GM12878 (cell line): Measurements from ENCODE around the gene H2BK1. TPM values are rescaled to one million over a fixed set of nuclear protein-coding genes. Genes with fewer than 3 reads are reported as not detected.

Experiments
- ATAC-seq: fragments of 200-7000 bp; cut with Tn5 transposase; 3 replicates; pipeline ENCODE4 v1.9.1; 2020; ENCODE audit warnings: mild to moderate bottlenecking, moderate library complexity
- BruUV-seq: library from RNA; stranded (reverse); fragments of 400-500 nt; replicated peaks from 2 replicates; lab custom pipeline; 2021; lab: Mats Ljungman, UMichigan
- CTCF ChIA-PET: fragments of 300-600 bp; sonication (Branson Sonifier 250); formaldehyde crosslinking; extraction: SDS; loops from one replicate; lab custom pipeline; 2021; ENCODE audit warnings: inconsistent platforms; lab: Yijun Ruan, JAX
- POLR2A ChIA-PET: fragments of 350-600 bp; formaldehyde crosslinking; extraction: SDS; loops from one replicate; lab custom pipeline; 2021; ENCODE audit warnings: inconsistent platforms; lab: Charles Lee
- RAD21 ChIA-PET: fragments of 300-600 bp; sonication (Branson Sonifier 250); formaldehyde crosslinking; loops from one replicate; lab custom pipeline; 2023; ENCODE audit warnings: antibody characterized with exemption; ENCODE audit not compliant: unreplicated experiment; lab: Charles Lee
- SMC1A ChIA-PET: fragments of 300-600 bp; sonication (Branson Sonifier 250); formaldehyde crosslinking; loops from one replicate; lab custom pipeline; 2023; ENCODE audit not compliant: unreplicated experiment, uncharacterized antibody; lab: Charles Lee
- DNase-seq: peaks from one replicate; pipeline ENCODE4 v3.0.0-alpha.2; 2011; ENCODE audit warnings: low read depth, low spot score
- FAIRE-seq: peaks from 3 replicates; lab custom pipeline; 2011; peaks lifted over from hg19 to GRCh38; lab: Jason Lieb, UNC
- H2AFZ ChIP-seq: 2 replicates; pipeline ENCODE4 v1.6.0; 2011; ENCODE audit warnings: low read depth, low read length, control low read depth; ENCODE audit not compliant: control insufficient read depth
- H3K27ac ChIP-seq: 2 replicates; pipeline ENCODE4 v1.5.1; 2011; ENCODE audit warnings: control low read depth; ENCODE audit not compliant: control insufficient read depth, insufficient read depth
- H3K27me3 ChIP-seq, 2 experiments: replicated peaks in 1 of 2; 2 replicates each; pipeline versions ENCODE4 v1.6.0 to v1.6.1; 2011; ENCODE audit warnings: low read length in 1 of 2; ENCODE audit not compliant: control insufficient read depth in 2 of 2, insufficient read depth in 2 of 2
- H3K36me3 ChIP-seq, 2 experiments: 2 replicates each; pipeline ENCODE4 v1.5.1; 2011; ENCODE audit warnings: low read length in 1 of 2; ENCODE audit not compliant: control insufficient read depth in 2 of 2, insufficient read depth in 2 of 2
- H3K4me1 ChIP-seq: 2 replicates; pipeline ENCODE4 v1.6.1; 2011; ENCODE audit warnings: mild to moderate bottlenecking, low read length, moderate library complexity, mixed read lengths; ENCODE audit not compliant: control insufficient read depth, insufficient read depth
- H3K4me2 ChIP-seq: 2 replicates; pipeline ENCODE4 v1.6.0; 2011; ENCODE audit warnings: control low read depth; ENCODE audit not compliant: control insufficient read depth, insufficient read depth
- H3K4me3 ChIP-seq: fragments of 200-600 bp; sonication (generic); 2 replicates; pipeline ENCODE4 v1.5.1; 2016
- H3K79me2 ChIP-seq: 2 replicates; pipeline ENCODE4 v1.6.0; 2011; ENCODE audit warnings: low read length; ENCODE audit not compliant: control insufficient read depth, insufficient read depth
- H3K9ac ChIP-seq: 2 replicates; pipeline ENCODE4 v1.8.0; 2011; ENCODE audit warnings: low read length, control low read depth, mixed read lengths; ENCODE audit not compliant: control insufficient read depth, insufficient read depth
- H3K9me3 ChIP-seq: replicated peaks from 3 replicates; pipeline ENCODE4 v1.5.1; 2011; ENCODE audit warnings: mild to moderate bottlenecking, low read length; ENCODE audit not compliant: control insufficient read depth, insufficient read depth
- H4K20me1 ChIP-seq: 2 replicates; pipeline ENCODE4 v1.6.0; 2011; ENCODE audit not compliant: control insufficient read depth, insufficient read depth
- BRCA1 ChIP-seq: IDR thresholded peaks from 2 replicates; pipeline ENCODE4 v1.6.1; 2011; ENCODE audit warnings: low read depth, low read length, improper control_type of control experiment
- CUX1 ChIP-seq: IDR thresholded peaks from 2 replicates; pipeline ENCODE4 v1.6.1; 2012; ENCODE audit warnings: improper control_type of control experiment, low read depth, low read length; ENCODE audit not compliant: insufficient replicate concordance
- FOXK2 ChIP-seq: fragments of 450-650 bp; IDR thresholded peaks from 2 replicates; pipeline ENCODE4 v1.6.1; 2017; ENCODE audit warnings: mild to moderate bottlenecking, moderate library complexity
- IKZF1 ChIP-seq: fragments of 450-650 bp; conservative IDR thresholded peaks from 2 replicates; pipeline ENCODE4 v1.6.1; 2017; ENCODE audit warnings: antibody characterized with exemption, mild to moderate bottlenecking
- MEF2B ChIP-seq: fragments of 450-650 bp; IDR thresholded peaks from 2 replicates; pipeline ENCODE4 v1.6.1; 2018; ENCODE audit warnings: mild to moderate bottlenecking, moderate library complexity; ENCODE audit not compliant: partially characterized antibody, poor library complexity, severe bottlenecking
- MTA3 ChIP-seq: IDR thresholded peaks from 2 replicates; pipeline ENCODE4 v1.6.1; 2012; ENCODE audit warnings: low read length, inconsistent platforms, borderline replicate concordance
- RELA ChIP-seq: fragments of 450-650 bp; IDR thresholded peaks from 2 replicates; pipeline ENCODE4 v1.8.0; 2014; ENCODE audit warnings: borderline replicate concordance; ENCODE audit not compliant: partially characterized antibody
- SREBF2 ChIP-seq: IDR thresholded peaks from 2 replicates; pipeline ENCODE4 v1.6.1; 2012; ENCODE audit warnings: mild to moderate bottlenecking, low read length
- ZNF622 ChIP-seq: fragments of 450-650 bp; IDR thresholded peaks from 2 replicates; pipeline ENCODE4 v1.6.1; 2017; ENCODE audit warnings: mild to moderate bottlenecking, inconsistent platforms
- WGBS: methylation state at CpG from one replicate; pipeline ENCODE4 v1.1.6; 2016; ENCODE audit warnings: low lambda C conversion rate; ENCODE audit not compliant: insufficient replicate concordance, insufficient coverage; ENCODE audit errors: missing lambda C conversion rate; 5-methylcytosine and 5-hydroxymethylcytosine counted together
- in situ Hi-C: fragments of 300-500 bp; cut with MboI; formaldehyde crosslinking; loops from 9 replicates; pipeline ENCODE4 v1.14.3; 2018; ENCODE audit warnings: mixed read lengths
- intact Hi-C: fragments of 100-400 bp; cut with micrococcal nuclease; formaldehyde crosslinking; loops from one replicate; pipeline ENCODE4 v1.14.2; 2022; ENCODE audit not compliant: unreplicated experiment
- polyA plus RNA-seq, 11 experiments: library from polyadenylated mRNA; depleted of rRNA in 4 of 11; unstranded in 6 of 11; stranded (reverse) in 5 of 11; fragments of >200 nt; fragmentation: Nextera tagmentation in 4 of 11; fragmentation: Illumina TruSeq in 1 of 11; extraction: Ambion mirVana in 4 of 11; extraction: Trizol in 1 of 11; gene quantifications; 1 replicate in 1 of 11; 2 replicates in 10 of 11; pipeline versions ENCODE4 v1.2.1 to v1.2.3, GENCODE V29; 2011 to 2016; ENCODE audit warnings: inconsistent platforms in 2 of 11, missing spikeins in 2 of 11, low read depth in 1 of 11
- total RNA-seq, 4 experiments: library from RNA; depleted of rRNA in 3 of 4; stranded (reverse); fragments of >200 nt in 3 of 4; fragmentation: Illumina TruSeq in 1 of 4; extraction: Trizol in 1 of 4; gene quantifications; 2 replicates each; pipeline versions ENCODE4 v1.2.1 to v1.2.3, GENCODE V29; 2013 to 2021

H2BK1 gene
- total and polyA plus RNA-seq, 10 of the 15 experiments (the other 5 are each of a cell fraction or from before 2014, with no cell fraction given): 0.54 TPM; not detected in 9

GRCh38 chr7:151257990-151258389, 47.7 kb upstream of the H2BK1 start:
- 43% methylated on average over 7 of the region's 7 CpGs for WGBS
- no TSS peak for BruUV-seq
- Histone ChIP-seq H3K4me1 (no peaks in the 10 kb centered on the region), H3K36me3 (no peaks in the 10 kb centered on the region), H3K4me3 (no peak overlapping the region), H3K9ac (no peak overlapping the region), H4K20me1 (no peaks in the 10 kb centered on the region), H3K79me2 (no peaks in the 10 kb centered on the region), H3K27ac (no peak overlapping the region), H3K4me2 (no peak overlapping the region), H3K27me3 (peaks cover 9 to 12% of the 10 kb centered on the region in 2 experiments; a peak in 3 of 4 replicates), H3K9me3 (no peaks in the 10 kb centered on the region), H2AFZ (no peak overlapping the region)
- POLR2A ChIA-PET: no interaction called here
- no peak for TF ChIP-seq SREBF2
- no peak for TF ChIP-seq MEF2B
- no peak for TF ChIP-seq RELA
- no peak for TF ChIP-seq IKZF1
- TF ChIP-seq MTA3: no peak
- TF ChIP-seq CUX1: no peak
- no peak for TF ChIP-seq BRCA1
- TF ChIP-seq FOXK2: no peak
- no peak for TF ChIP-seq ZNF622
- RAD21 ChIA-PET: interaction anchor here (0.7 kb wide), 1 partner anchor 1483 kb away, joined by 4 read pairs; no protein-coding TSS in a partner anchor
- CTCF ChIA-PET: no interaction called here
- intact Hi-C loops (no loop called here), in situ Hi-C loops (no loop called here)
- no peak for FAIRE-seq
- SMC1A ChIA-PET: no interaction called here
- ATAC-seq: no peak
- DNase-seq: no peak
